Suprapubic skin (tissue), 3 donors: Measurements from ENCODE around the gene TLR3.

ENCODE experiments used
- EP300 ChIP-seq: sonication (generic); formaldehyde crosslinking; IDR thresholded peaks from one replicate; pipeline ENCODE4 v1.6.1; 2017; ENCODE audit warnings: antibody characterized with exemption
- POLR2A ChIP-seq, 2 donors: fragments of 450-650 bp; IDR thresholded peaks; one replicate each; pipeline ENCODE4 v1.6.1; 2017; ENCODE audit warnings: antibody characterized with exemption in 2 of 2, mild to moderate bottlenecking in 2 of 2, moderate library complexity in 2 of 2
- TF ChIP-seq, protein P1 (sequence below), 2 donors: fragments of 200-600 bp in 1 of 2; fragments of 450-650 bp in 1 of 2; sonication (generic) in 1 of 2; IDR thresholded peaks; one replicate each; pipeline ENCODE4 v1.5.1; 2016 to 2019; ENCODE audit warnings: antibody characterized with exemption in 2 of 2, mild to moderate bottlenecking in 1 of 2, moderate library complexity in 1 of 2

DNA sequence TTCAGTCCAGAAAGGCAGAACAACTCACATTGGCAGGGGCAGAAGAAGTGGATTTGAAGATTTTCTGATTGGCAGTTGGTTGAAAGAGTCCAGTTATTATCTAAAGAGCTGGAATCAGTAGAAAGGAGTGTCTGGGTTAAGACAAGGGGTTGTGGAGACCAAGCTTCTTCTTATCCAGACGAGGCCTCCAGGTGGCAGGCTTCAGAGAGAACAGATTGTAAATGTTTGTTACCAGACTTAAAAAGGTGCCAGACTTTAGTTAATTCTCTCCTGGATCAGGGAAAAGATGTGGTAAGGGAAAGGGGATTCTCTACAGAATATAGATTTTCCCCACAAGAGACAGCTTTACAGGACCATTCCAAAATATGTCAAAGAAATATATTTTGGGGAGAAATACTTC is 36.7 kb upstream of the TLR3 start:
- TF ChIP-seq, protein P1, sequence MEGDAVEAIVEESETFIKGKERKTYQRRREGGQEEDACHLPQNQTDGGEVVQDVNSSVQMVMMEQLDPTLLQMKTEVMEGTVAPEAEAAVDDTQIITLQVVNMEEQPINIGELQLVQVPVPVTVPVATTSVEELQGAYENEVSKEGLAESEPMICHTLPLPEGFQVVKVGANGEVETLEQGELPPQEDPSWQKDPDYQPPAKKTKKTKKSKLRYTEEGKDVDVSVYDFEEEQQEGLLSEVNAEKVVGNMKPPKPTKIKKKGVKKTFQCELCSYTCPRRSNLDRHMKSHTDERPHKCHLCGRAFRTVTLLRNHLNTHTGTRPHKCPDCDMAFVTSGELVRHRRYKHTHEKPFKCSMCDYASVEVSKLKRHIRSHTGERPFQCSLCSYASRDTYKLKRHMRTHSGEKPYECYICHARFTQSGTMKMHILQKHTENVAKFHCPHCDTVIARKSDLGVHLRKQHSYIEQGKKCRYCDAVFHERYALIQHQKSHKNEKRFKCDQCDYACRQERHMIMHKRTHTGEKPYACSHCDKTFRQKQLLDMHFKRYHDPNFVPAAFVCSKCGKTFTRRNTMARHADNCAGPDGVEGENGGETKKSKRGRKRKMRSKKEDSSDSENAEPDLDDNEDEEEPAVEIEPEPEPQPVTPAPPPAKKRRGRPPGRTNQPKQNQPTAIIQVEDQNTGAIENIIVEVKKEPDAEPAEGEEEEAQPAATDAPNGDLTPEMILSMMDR (IDR thresholded peaks at IDR 0.05) = no peak
- no peak for TF ChIP-seq POLR2A (IDR thresholded peaks at IDR 0.05)
- no peak for TF ChIP-seq EP300
